Measurements from ENCODE around the gene GRID2.
"Not testable (repeated sequence)": the region's sequence is repeated elsewhere in the genome, so short reads cannot be mapped to it uniquely, and the experiment has no call there.

GRID2 gene

DNA sequence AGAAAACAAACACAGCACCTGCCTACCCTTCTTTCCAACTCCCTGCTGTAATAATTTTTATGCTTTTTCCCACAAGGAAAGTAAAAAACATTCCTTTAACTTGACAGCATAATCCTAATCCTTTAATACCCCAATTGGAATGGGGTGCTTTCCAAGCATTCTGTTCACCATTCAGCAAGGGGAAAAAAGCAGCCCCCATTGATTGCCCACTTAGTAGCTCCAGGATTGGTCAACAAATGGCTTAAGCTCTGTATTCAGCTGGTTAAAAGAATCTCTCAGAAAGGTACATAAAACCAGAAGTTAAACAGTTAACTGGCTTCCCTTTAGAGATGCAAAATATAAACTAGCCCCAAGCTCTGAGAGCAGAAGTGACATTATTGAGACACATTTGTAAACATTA lies 1330.0 kb downstream of the GRID2 start:
- no peak for DNase-seq

DNA sequence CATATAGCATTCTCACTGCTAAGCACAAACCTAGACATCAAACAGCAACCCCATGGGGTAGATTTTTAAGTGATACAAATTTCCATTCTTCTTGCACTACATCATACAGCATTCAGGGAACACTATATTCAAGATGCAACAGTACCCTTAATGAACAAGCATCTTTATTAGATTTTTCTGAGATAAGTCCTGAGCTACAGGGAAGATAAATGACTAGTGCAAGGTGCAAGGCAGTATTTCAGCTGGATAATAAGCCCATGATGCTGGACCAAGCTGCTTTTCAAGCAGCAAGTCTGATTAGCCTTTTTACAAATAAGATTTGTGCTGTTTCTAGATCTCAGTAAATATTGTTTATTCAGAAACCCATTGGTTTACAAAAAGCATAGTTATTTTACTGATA lies 1332.2 kb downstream of the GRID2 start:
- no peak for DNase-seq

DNA sequence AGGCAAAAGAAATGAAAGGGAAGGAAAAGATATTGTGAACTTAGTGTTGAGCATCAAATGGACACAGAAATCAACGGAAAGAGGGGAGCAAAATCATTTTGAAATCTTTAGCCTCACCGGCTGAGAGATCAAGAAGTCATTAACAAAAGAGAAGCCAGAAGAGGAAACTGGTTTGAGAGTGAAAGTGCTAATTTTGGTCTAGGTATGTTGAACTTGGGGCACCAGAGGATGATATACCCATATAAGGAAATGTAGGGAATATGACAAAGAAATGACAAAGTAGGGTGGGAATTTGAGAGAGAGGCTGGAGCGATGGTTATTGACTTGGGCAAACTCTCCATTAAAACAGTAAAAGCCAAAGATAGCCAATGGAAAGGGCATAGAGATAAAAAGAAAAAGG lies 1341.4 kb downstream of the GRID2 start:
- DNase-seq: no peak

DNA sequence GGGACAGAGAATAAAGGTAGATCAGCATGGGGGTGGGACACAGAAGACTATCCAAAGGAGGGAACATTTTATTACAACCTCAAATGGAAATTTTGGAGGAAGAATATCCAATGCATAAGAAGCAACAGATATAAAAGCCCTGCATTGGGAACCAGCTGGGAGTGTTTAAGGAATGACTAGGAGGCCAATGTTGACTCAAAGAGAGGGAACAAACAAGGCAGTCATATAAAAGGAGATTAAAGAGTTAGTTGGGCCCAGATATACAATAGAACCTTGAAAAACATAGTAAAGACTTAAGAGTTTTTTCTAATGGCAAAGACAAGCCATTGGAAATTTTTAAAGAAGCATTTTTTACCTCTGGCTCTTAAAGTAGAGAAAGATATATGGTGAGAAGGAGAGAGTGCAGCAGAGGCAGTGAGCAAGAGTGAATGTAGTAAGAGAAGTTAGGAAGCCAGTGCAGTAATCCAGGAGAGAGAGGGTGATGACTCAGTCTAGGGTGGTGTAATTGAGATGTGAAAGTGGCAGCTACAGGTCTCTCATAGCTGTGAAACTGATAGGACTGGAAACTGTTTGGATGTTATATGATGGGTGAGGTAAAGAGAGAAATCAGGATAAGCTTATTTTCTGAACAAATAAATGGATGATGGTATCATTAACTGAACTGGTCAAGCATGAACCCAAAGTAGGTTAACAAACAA lies 1342.6 kb downstream of the GRID2 start:
- no peak for DNase-seq

DNA sequence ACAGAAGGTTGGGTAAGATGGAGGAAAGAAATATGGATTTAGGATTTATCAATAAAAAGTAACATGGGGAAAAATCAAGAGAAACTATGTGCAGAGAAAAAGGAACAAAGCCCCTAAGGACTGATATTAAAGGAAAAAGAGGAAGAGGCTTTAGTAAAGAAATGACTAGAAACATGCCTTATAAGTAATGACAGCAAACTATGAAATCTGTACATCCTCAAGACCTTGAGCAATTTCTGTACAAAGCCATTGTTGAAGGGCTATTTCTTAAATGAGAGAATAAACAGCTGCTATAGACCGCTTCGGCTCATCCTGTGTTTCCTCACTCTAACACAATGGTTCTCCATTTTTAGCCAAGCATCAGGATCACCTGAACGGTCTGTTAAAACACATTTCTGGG lies 1344.5 kb downstream of the GRID2 start:
- no peak for DNase-seq

DNA sequence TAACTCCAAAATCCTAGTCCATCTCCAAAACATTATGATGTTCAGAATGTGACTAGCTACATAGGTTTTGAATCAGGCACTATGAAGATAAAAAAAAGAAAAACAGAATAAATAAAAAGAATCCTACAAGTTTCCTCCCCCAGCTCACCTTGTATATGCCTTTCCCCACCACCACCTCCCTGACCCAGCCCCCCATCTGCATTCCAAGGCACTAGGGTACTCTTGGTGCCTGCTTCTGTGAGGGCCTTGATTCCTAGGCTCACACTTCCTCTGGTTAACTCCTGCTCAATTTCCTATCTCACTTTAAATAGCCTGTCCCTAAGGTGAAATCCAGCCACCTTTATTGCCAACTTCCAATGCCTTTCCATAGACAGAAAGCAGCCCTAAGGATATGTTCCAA lies 1346.1 kb downstream of the GRID2 start:
- no peak for DNase-seq

DNA sequence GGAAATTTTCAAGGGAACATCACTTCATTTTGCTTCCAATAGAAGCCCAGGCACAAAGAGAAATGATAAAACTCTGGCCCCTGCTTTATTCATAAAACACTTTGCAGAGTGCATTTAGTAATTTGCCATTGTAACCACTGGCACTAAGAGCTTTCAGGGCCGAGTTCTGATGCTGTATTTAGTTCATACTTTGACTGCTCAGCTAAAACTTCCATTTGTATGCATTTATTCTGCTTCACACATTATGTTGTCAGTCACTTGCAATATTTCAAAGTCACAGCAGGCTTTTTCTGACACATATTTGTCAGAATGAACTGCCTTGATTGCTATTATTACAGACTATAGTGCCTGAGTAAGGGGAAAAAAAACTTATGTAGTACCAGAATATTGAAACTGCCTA lies 1350.4 kb downstream of the GRID2 start:
- DNase-seq: no peak

DNA sequence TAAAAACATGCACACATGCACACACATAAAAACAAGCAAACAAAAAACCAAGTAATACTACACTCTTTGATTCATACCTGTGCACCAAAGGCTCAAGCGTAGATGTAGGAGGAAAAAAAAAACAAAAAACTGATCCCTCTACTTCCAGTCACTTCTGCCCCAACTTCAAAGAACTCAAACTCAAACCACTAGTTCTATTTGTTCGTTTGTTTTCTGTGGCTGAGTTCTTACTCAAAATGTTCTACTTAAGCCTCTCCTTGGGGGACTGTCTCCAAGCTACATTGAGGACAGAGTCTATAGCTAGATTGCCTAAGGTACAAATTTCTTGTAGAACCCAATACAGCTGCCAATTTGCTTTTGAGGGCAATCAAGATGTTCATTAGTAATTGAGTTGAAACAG lies 1353.8 kb downstream of the GRID2 start:
- DNase-seq: no peak

DNA sequence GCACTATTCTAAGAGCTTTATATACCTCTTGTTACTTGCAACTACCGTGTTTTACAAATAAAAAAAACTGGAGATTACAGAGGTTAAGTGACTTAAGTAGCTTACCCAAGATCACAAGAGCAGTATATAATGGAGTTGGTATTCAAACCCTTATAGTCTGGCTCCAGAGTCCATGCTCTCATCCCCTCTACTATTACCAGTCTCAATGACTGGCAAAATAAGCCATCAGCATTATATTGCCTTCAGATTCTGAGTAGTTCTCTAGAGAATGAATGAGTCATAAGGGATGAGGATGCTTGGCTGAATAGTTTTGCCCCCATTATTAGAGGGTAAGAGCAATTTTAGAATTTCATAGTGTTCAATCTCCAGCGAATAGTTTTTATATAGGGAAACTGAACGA lies 1354.7 kb downstream of the GRID2 start:
- DNase-seq: no peak

DNA sequence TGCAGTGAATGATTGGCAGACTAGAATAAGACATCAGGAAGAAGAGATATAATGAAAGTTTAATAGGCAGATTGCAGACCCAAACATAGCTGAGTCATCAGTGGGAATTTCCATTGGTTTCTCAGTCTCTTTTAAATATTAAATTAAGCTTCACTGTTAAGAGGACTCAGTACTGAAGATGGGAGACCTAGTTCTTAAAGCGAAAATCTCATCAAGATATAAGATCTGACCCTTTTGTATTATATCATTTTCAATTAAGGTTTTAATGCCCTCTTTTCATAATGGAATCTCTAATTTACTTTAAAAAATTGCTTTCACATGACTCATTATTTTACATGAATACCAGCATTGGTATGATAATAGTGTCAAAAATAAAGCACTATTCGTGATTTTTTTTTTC lies 1355.9 kb downstream of the GRID2 start:
- DNase-seq: no peak

DNA sequence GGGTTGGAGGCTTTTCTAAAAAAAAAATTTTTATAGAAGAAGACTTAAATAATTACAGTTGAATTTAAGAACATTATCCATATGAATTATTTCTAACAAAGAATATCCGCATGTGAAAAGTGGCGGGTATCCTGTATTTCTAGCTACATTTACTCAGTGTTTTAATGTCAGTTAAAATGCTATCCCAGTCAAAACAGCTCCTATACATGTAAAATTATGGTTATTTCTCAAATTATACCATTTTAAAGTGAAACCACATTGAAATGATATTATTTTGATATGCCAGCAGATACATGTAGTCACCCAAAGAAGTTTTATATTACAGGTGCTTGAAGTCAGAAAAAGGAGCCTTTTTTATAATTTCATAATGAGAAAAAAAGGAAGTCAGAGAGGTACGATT lies 1356.3 kb downstream of the GRID2 start:
- DNase-seq: no peak

DNA sequence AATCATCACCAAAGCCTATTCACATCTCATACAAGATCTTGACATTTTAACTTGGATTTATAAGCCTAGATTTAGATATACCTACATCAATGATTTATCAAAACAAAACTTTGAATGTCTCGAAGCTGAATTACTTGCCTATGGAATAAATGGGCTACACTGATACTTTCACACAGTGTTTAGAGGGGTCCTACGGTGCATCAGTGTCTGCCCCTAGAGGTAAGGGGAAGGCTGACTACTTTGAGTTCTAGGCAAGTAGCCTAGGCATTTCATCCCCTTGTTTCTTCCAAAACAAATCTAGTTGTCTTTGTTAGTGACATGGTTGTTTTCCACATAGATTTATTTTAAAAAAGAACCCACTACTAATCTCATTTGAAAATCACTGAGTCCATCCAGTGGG lies 1366.7 kb downstream of the GRID2 start:
- DNase-seq: no peak

DNA sequence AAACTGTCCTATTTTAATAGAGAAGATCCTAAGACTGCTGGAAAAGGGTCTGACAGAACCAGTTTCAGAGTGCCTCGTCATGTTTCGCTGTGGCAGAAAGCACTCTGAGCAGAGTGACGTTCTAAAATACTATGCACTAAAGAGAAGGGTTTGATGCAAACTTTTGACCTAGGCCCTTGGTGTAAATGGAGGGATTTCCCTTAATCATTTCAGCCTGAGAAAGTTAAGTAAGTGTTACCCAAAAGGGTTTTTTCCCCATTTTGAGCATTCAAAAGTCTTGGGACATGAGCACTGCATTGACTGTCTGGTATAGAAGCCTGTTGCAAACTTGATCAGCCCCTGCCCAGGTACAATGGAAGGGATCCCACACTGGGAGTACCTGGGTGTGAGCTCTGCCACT lies 1367.3 kb downstream of the GRID2 start:
- DNase-seq: no peak

DNA sequence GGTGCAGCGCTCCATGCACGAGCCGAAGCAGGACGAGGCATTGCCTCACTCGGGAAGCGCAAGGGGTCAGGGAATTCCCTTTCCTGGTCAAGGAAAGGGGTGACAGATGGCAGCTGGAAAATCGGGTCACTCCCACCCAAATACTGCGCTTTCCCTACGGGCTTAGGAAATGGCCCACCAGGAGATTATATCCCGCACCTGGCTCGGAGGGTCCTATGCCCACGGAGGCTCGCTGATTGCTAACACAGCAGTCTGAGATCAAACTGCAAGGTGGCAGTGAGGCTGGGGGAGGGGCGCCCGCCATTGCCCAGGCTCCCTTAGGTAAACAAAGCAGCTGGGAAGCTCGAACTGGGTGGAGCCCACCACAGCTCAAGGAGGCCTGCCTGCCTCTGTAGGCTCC lies 1373.2 kb downstream of the GRID2 start:
- not testable (repeated sequence) for DNase-seq

DNA sequence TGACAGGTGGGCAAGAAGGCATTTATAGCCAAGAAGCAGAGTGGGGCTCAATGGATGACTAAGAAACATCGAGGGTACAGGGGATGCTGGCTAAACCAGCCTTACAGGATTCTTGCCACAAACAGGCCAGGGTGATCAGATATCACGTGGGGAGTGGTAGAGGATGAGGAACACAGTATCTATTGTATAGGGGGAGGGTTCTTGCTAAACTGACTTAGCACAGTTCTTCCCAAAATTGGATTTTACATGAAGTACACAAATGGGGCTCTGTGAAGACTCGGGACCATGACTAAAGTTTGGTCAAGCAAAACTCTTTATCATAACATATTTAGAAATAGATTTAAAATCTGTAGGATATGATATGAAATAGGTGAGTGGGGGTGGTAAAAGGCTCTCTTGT lies 1380.8 kb downstream of the GRID2 start:
- no peak for DNase-seq

DNA sequence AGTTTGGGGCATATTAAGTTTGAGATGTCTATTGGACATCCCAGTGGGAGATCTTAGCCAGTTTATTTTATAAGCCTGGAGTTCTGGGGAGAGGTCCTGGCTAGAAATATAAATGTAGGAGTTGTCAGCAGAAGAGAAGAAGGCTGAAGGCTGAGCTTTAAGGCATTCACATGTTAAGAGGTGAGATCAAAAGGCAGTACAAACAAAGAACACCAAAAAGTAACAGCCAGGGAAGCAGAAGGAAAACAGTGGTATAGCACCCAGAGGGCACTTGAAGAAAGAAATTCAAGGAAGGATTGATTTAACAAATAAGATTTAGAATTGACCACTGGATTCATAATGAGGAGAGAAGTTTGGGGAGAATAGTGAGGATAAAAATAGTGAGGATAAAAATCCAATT lies 1383.5 kb downstream of the GRID2 start:
- no peak for DNase-seq

DNA sequence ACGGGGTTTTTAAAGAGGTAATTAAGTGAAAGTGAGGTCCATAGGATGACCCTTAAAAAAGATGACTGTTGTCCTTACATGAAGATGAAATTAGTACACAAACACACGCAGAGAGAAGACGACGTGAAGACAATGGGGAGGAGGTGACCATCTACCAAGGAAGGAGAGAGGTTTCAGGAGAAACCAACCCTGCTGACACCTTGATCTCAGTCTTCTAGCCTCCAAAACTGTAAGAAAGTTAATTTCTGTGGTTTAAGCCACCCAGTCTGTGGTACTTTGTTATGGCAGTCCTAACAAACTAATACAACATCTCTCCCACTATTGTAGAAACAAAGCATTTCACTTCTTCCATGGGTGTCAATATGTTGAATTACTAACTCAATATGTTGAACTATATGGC lies 1385.2 kb downstream of the GRID2 start:
- DNase-seq: no peak

DNA sequence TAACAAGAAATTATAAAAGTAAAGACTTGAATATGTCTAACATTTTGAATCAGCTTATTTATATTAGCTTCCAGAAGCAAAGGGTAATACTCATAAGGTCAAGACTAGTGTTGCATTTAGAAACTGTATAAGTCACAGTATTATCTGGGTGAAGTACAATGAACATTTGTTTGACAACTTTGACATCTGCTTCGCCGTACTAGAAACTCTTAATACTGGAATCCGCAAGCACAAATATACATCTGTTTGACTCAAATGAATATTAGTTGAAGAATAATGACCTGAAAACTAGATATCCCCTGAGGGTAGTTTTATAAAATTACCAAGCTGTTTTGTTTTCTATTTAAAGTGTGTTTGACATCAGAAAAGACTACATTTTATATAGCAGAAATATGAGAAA lies 1389.4 kb downstream of the GRID2 start:
- DNase-seq: no peak

DNA sequence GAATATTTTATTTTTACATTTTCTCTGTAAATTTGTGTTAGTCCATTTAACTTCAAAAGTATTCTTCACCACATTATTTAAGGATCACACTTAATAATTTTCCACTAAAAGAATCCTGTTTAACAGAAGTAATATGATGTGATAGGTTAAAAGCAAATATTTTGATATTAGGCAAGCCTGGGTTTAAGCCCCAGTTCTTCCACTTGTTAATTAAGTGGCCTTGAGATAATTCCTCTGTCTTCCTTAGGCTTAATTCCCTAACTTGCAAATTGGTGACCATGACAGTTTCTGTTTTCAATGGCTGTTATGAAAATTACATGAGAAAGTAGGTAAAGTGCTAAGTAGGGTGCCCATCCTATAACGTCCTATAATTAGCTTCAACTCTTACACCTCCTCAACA lies 1394.9 kb downstream of the GRID2 start:
- DNase-seq: no peak

DNA sequence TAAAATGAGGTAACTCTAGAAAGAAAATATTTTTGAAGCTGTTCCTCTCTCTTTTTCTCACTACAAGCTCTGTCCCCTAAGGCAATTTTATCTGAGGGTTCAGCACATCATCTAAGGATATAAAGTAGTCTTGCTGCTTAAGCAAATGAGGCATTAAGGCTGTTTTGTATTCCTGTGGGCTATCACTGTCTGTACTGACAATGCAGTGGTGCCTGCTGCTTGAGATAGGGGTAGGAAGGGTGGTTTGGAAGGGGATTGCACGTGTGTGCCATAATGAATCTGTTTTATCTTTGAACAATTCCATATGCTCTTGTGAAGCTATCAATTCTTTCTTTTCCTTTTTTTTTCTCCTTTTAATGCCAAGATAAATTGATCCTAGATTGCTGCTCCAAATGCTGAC lies 1396.8 kb downstream of the GRID2 start:
- no peak for DNase-seq

DNA sequence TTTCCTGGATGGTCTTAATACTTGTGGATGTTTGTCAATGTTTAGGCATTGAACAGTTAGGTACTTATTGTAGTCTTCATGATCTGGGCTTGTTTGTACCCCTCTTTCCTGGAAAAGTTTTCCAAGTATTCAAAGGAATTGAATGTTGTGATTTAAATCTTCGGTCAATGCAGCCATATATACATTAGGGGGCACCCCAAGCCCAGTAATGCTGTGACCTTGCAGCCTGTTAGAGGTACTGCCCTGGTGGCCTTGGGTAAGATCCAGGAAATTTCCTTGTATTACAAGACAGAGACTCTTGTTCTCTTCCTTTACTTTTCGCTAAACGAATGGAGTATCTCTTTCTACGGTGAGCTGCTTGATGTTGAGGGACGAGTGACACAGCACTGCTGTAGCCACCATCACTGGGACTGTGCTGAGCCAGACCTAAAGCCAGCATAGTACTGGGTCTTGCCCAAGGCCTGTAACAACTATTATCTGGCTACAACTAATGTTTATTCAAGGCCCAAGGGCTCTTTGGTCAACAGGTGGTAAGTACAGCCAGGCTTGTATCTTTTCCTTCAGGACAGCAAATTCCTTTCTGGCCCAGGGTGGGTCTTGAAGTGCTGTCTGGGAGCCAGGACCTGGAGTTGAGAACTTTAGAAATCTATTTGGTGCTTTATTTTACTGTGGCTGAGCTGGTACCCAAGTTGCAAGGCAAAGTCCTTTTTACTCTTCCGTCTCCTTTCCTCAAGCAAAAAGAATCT lies 1406.5 kb downstream of the GRID2 start:
- DNase-seq: no peak

DNA sequence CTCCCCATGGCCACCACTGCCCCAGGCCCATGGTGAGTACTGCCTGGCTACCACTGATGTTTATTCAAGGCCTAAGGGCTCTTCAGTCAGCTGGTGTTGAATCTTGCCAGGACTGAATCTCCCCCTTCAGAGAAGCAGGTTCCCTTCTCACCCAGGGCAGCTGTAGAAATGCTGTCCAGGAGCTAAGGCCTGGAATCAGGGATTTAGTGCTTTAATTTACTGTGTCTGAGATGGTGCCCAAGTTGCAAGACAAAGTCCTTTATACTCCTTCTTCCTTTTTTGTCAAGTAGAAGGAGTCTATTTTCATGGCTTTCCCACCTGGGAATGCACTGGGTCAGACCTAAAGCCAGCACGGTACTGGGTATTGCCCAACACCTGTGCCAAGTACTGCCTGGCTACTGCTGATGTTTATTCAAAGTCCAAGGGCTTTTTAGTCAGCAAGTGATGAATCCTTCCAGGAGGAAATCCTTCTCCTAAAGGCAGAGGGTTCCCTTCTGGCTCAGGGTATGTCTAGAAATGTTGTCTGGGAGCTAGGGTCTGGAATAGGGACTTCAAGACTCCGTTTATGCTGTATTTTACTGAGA lies 1407.2 kb downstream of the GRID2 start:
- DNase-seq: no peak

DNA sequence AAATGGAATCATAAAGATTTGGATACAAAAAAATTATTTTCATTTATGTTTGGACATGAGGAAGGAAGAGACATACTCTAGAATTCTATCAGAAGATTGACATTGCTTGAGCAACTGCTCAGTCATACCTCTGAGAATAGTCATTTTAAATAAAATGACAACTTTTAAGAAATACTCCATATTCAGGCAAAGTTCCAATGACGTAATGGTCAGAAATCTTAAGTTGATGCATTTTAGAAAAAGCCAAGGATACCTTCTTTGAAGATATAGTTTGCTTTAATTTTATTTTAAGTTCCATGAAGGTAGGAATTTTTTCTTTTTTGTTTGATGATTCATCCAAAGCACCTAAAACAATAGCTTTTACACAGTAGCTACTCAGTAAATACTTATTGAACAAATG lies 1414.5 kb downstream of the GRID2 start:
- DNase-seq: no peak

DNA sequence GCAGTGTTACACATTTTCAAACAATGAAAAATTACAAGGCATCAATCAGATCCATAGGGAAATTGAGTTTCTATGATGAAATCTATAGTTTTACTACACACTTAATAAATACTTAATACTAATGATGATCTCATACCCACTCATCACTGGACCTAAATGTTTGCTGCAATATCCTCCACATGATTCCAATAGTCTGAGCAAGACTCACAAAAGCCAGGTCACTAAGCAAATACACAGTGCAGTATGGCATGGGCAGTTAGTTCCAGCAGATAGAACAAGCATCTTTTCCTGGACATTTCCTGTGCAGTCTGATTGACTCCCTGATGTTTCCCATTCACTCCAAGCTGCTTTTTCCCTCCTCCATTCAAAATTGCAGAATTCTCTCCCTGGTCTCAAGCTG lies 1415.8 kb downstream of the GRID2 start:
- DNase-seq: no peak

DNA sequence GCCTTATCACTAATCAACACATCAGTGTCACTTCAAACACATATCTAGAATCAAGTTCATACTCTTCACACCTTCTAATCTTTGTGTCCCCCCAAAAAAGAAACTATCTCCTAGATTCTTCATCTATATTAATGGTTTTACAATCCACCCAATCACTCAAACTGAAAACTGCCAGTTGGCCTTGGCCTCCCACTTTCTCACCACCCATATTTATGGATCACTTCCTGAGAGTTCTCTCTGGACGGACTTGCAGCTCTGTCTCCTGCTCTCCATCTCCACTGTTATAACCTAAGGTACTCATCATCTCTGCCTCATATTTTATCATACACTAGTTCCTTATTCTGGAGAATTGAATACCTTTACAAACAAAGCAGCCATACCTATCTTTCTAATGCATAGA lies 1418.7 kb downstream of the GRID2 start:
- DNase-seq: no peak
